Measurements from ENCODE around the gene SELPLG. TPM values are rescaled to one million over a fixed set of nuclear protein-coding genes. Genes with fewer than 3 reads are reported as not detected.

SELPLG gene
- total RNA-seq, 1 experiment from 2014 or later, result 0.34 TPM

DNA sequence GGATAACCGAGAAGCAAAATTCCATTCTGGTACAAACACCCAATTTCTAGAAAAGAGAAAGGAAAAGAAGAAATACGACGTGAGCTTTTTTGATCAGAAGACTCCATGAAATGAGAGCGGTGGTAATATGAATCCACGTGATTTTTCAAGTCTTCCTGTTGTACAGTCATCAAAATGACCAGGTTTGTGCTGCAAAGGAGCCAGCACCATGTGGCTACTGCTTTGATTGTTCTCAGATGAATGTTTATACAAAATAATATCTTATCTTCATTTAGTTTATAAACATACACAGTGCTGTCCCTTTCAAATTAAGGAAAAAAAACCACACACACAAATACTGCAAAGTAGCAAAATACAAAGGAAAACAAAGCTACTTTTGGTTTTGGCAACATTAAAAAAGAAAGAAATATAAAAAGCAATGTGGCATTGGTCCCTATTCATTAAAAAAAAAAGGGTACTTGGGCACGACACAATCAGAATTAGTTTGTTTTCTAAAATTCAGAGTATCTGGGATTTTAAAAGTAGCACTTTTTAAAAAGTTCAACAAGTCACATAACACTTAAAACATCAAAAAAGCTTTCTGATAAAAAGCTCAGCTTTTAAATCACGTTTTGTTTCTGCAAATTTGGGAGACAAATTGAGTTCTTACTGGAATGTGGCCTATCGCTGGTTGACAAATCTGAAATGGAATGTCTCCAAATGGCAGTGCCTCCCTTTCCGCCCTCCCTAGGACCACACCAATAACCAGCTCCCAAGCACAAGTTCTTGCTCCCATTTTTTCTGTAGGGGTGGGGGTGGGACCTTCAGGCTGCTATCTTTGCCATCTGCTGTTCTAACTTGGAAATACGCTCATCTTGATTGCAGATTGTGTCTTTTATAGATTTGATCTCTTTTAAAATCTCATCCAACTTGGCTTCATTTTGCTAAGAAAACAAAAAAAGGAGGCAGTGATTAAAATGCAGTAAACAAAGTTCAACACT lies 13.2 kb upstream of the SELPLG start:
- Histone ChIP-seq H3K27ac (ENCODE audit: low read depth, low read length, poor library complexity, severe bottlenecking) (no peak overlapping the region), H3K36me3 (ENCODE audit: insufficient read depth, low read length, poor library complexity, severe bottlenecking) (peaks cover 63% of the 10 kb centered on the region), H3K9me3 (ENCODE audit: low read depth, low read length, poor library complexity, severe bottlenecking) (no peaks in the 10 kb centered on the region), H3K4me3 (ENCODE audit: low read depth, low read length, poor library complexity, severe bottlenecking) (no peak overlapping the region), H3K27me3 (replicated peaks; ENCODE audit: insufficient read depth, low read depth, low read length, poor library complexity) (no peaks in the 10 kb centered on the region), H3K4me1 (ENCODE audit: insufficient read depth, low read length, poor library complexity, severe bottlenecking) (no peaks in the 10 kb centered on the region)
- CTCF ChIA-PET, result interaction anchor here (0.7 kb wide), 2 partner anchors 27 to 253 kb away, joined by 6 to 10 read pairs; no protein-coding TSS in a partner anchor
- BruUV-seq (replicated peaks), result no TSS peak
- DNase-seq (ENCODE audit: low spot score), result no peak
- TF ChIP-seq CTCF (conservative IDR thresholded peaks at IDR 0.05; ENCODE audit: low read depth, low read length) (0 out of 2 replicates have a peak, but pooled peaks have one; percentile 9), EZH2 (IDR thresholded peaks at IDR 0.05; ENCODE audit: borderline replicate concordance, low read depth, low read length, poor library complexity, severe bottlenecking) (no peak)
- POLR2A ChIA-PET (ENCODE audit: low non-redundant PET), result no interaction called here
- intact Hi-C loops (cut with micrococcal nuclease; ENCODE audit: unreplicated experiment), result no loop called here

DNA sequence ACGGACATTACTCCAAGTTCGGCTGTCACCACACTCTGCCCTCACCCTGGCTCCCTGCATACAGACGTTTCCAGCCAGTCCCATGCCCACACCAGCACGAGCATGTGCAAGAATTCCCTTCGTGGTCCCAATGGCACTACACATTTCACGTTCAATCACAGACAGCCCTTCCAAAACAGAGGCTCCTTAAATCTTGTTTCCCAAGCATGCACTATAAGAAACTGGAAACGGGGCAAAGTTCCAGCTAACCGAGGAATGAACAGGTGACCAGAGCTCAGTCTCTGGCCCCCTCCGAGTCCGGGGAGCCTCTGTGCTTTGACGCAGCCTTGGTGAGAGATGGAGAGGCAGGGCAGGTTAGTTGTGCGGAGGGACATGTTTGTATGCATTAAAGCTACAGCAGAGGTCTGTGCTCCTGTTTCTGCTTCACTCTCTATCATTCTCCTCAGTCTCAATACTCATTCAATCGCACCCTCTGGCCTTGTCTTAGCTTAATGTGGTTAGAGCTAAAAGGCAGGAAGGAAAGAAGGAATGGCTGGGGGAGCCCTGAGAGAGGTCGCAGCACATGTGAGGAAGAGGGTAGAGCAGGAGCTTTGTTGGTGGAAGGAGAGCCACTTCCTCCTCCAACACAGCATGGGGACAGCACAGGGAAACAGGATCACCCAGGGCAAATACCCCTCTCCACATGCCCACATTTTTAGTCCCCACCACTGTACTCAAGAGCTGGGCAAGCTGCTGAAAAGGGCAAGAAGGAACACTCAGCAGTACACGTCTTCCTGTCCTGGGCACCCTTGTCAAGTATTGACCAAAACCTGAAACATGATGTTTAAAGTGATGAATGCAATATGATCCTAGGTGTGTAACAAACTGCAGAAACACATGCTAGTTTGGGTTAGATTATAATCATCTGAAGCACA lies 12.2 kb upstream of the SELPLG start:
- ChIA-PET POLR2A (ENCODE audit: low non-redundant PET) (interaction anchor here (0.6 kb wide), 2 partner anchors 86 to 1662 kb away, joined by 3 to 4 read pairs; no protein-coding TSS in a partner anchor), CTCF (interaction anchor here (0.6 kb wide), 1 partner anchor 156 kb away, joined by 4 read pairs; no protein-coding TSS in a partner anchor)
- no peaks in the 10 kb centered on the region for H3K4me1 ChIP-seq (ENCODE audit: insufficient read depth, low read length, poor library complexity, severe bottlenecking)
- intact Hi-C loops (cut with micrococcal nuclease; ENCODE audit: unreplicated experiment), result no loop called here
- no peaks in the 10 kb centered on the region for H3K27me3 ChIP-seq (replicated peaks; ENCODE audit: insufficient read depth, low read depth, low read length, poor library complexity)
- no peak for DNase-seq (ENCODE audit: low spot score)
- TF ChIP-seq CTCF (conservative IDR thresholded peaks at IDR 0.05; ENCODE audit: low read depth, low read length), result no peak
- no peak for TF ChIP-seq EZH2 (IDR thresholded peaks at IDR 0.05; ENCODE audit: borderline replicate concordance, low read depth, low read length, poor library complexity, severe bottlenecking)
- H3K36me3 ChIP-seq (ENCODE audit: insufficient read depth, low read length, poor library complexity, severe bottlenecking), result peaks cover 54% of the 10 kb centered on the region
- H3K27ac ChIP-seq (ENCODE audit: low read depth, low read length, poor library complexity, severe bottlenecking), result no peak overlapping the region
- no peak overlapping the region for H3K4me3 ChIP-seq (ENCODE audit: low read depth, low read length, poor library complexity, severe bottlenecking)
- H3K9me3 ChIP-seq (ENCODE audit: low read depth, low read length, poor library complexity, severe bottlenecking), result no peaks in the 10 kb centered on the region
- BruUV-seq (replicated peaks), result no TSS peak

- TF ChIP-seq EZH2 (IDR thresholded peaks at IDR 0.05; ENCODE audit: borderline replicate concordance, low read depth, low read length, poor library complexity, severe bottlenecking) (no peak), CTCF (conservative IDR thresholded peaks at IDR 0.05; ENCODE audit: low read depth, low read length) (no peak)
- Histone ChIP-seq H3K27ac (ENCODE audit: low read depth, low read length, poor library complexity, severe bottlenecking) (no peak overlapping the region), H3K36me3 (ENCODE audit: insufficient read depth, low read length, poor library complexity, severe bottlenecking) (peaks cover 44% of the 10 kb centered on the region), H3K4me1 (ENCODE audit: insufficient read depth, low read length, poor library complexity, severe bottlenecking) (no peaks in the 10 kb centered on the region), H3K4me3 (ENCODE audit: low read depth, low read length, poor library complexity, severe bottlenecking) (no peak overlapping the region), H3K9me3 (ENCODE audit: low read depth, low read length, poor library complexity, severe bottlenecking) (no peaks in the 10 kb centered on the region), H3K27me3 (replicated peaks; ENCODE audit: insufficient read depth, low read depth, low read length, poor library complexity) (no peaks in the 10 kb centered on the region)
- POLR2A ChIA-PET (ENCODE audit: low non-redundant PET), result no interaction called here
- no TSS peak for BruUV-seq (replicated peaks)
- CTCF ChIA-PET, result no interaction called here
- DNase-seq (ENCODE audit: low spot score), result no peak
- intact Hi-C loops (cut with micrococcal nuclease; ENCODE audit: unreplicated experiment), result no loop called here
Observed at GRCh38 chr12:108644811-108645120, 11.1 kb upstream of the SELPLG start.

Data from A673 (cell line).